Activated CD8-positive, alpha-beta T cell treated with anti-CD3 and anti-CD28 coated beads for 36 hours (primary cell): ENCODE measurements around the gene OSMR. TPM values are rescaled to one million over a fixed set of nuclear protein-coding genes. Genes with fewer than 3 reads are reported as not detected.

Experiments
- ATAC-seq: fragments of 200-7000 bp; cut with Tn5 transposase; one replicate; pipeline ENCODE4 v1.10.0; 2021; ENCODE audit warnings: mild to moderate bottlenecking, moderate library complexity
- CTCF ChIA-PET: fragments of 350-600 bp; sonication (Branson Sonifier 250); formaldehyde crosslinking; loops from one replicate; lab custom pipeline; 2021; ENCODE audit warnings: antibody characterized with exemption; lab: Charles Lee
- POLR2A ChIA-PET: fragments of 350-600 bp; sonication (Branson Sonifier 250); formaldehyde crosslinking; loops from one replicate; lab custom pipeline; 2021; ENCODE audit warnings: antibody characterized with exemption; lab: Charles Lee
- DNase-seq: peaks from one replicate; pipeline ENCODE4 v3.0.0-alpha.2; 2020
- H3K27ac Mint-ChIP-seq: one replicate; pipeline ENCODE4 v1.8.0; 2021; ENCODE audit warnings: mild to moderate bottlenecking, mixed read lengths
- H3K27me3 Mint-ChIP-seq: one replicate; pipeline ENCODE4 v1.8.0; 2021; ENCODE audit warnings: mixed read lengths
- H3K36me3 Mint-ChIP-seq: one replicate; pipeline ENCODE4 v1.8.0; 2021; ENCODE audit warnings: low read depth, mixed read lengths
- H3K4me1 Mint-ChIP-seq: one replicate; pipeline ENCODE4 v1.8.0; 2021; ENCODE audit warnings: low read depth, mixed read lengths
- H3K4me3 Mint-ChIP-seq: one replicate; pipeline ENCODE4 v1.8.0; 2021; ENCODE audit warnings: mild to moderate bottlenecking, moderate library complexity, mixed read lengths
- H3K9me3 Mint-ChIP-seq: one replicate; pipeline ENCODE4 v1.8.0; 2021; ENCODE audit warnings: mixed read lengths
- intact Hi-C: fragments of 100-400 bp; cut with micrococcal nuclease; formaldehyde crosslinking; loops from one replicate; pipeline ENCODE4 v1.10.0; 2022
- total RNA-seq, 2 experiments: library from RNA; stranded (reverse); gene quantifications; one replicate each; pipeline ENCODE4 v1.2.3, GENCODE V29; 2021
- TF ChIP-seq, protein P1 (sequence below): fragments of 200-600 bp; IDR thresholded peaks from one replicate; pipeline ENCODE4 v1.8.0; 2022; ENCODE audit warnings: antibody characterized with exemption, mild to moderate bottlenecking

The OSMR gene
- total RNA-seq, 2 experiments from 2014 or later: not detected

DNA sequence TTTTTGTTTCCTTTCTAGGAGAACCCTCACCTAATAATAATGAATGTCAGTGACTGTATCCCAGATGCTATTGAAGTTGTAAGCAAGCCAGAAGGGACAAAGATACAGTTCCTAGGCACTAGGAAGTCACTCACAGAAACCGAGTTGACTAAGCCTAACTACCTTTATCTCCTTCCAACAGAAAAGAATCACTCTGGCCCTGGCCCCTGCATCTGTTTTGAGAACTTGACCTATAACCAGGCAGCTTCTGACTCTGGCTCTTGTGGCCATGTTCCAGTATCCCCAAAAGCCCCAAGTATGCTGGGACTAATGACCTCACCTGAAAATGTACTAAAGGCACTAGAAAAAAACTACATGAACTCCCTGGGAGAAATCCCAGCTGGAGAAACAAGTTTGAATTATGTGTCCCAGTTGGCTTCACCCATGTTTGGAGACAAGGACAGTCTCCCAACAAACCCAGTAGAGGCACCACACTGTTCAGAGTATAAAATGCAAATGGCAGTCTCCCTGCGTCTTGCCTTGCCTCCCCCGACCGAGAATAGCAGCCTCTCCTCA is 87.1 kb downstream of the OSMR start:
- no peak for DNase-seq
- H3K4me1 Mint-ChIP-seq: no peaks in the 10 kb centered on the region
- intact Hi-C loops: no loop called here
- H3K9me3 Mint-ChIP-seq: no peaks in the 10 kb centered on the region
- ChIA-PET POLR2A (no interaction called here), CTCF (interaction anchor here (2.5 kb wide), 1 partner anchor 10 kb away, joined by 23 read pairs; no protein-coding TSS in a partner anchor)
- no peaks in the 10 kb centered on the region for H3K27me3 Mint-ChIP-seq
- TF ChIP-seq, protein P1, sequence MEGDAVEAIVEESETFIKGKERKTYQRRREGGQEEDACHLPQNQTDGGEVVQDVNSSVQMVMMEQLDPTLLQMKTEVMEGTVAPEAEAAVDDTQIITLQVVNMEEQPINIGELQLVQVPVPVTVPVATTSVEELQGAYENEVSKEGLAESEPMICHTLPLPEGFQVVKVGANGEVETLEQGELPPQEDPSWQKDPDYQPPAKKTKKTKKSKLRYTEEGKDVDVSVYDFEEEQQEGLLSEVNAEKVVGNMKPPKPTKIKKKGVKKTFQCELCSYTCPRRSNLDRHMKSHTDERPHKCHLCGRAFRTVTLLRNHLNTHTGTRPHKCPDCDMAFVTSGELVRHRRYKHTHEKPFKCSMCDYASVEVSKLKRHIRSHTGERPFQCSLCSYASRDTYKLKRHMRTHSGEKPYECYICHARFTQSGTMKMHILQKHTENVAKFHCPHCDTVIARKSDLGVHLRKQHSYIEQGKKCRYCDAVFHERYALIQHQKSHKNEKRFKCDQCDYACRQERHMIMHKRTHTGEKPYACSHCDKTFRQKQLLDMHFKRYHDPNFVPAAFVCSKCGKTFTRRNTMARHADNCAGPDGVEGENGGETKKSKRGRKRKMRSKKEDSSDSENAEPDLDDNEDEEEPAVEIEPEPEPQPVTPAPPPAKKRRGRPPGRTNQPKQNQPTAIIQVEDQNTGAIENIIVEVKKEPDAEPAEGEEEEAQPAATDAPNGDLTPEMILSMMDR: no peak
- peaks cover 5% of the 10 kb centered on the region for H3K36me3 Mint-ChIP-seq
- ATAC-seq: no peak
- no peak overlapping the region for H3K4me3 Mint-ChIP-seq
- no peak overlapping the region for H3K27ac Mint-ChIP-seq

DNA sequence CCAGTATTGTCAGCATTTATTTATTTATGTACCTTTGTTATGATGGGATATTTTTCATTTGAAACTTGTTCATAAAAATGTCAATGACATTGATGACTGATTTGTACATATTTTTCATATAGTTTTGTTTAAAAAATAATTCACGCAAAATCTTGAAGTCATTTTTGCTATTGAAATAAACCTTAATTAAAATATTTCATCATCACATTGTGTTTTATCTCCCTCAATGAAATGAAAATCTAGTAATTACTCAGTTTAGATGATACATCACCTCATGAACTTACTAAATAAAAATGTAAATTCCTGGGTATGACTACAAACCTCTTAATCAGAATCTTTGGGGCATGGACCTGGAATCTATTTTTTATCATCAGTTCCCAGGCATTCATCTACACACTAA is 89.6 kb downstream of the OSMR start:
- POLR2A ChIA-PET: no interaction called here
- intact Hi-C loops: no loop called here
- no peak for ATAC-seq
- TF ChIP-seq, protein P1: no peak
- Mint-ChIP-seq H3K9me3 (no peaks in the 10 kb centered on the region), H3K4me1 (no peaks in the 10 kb centered on the region), H3K27ac (no peak overlapping the region), H3K27me3 (no peaks in the 10 kb centered on the region), H3K36me3 (peaks cover 7% of the 10 kb centered on the region), H3K4me3 (no peak overlapping the region)
- CTCF ChIA-PET: no interaction called here
- DNase-seq: no peak

GRCh38 chr5:38936269-38936668 is 90.5 kb downstream of the OSMR start:
- intact Hi-C loops: no loop called here
- Mint-ChIP-seq H3K27me3 (no peaks in the 10 kb centered on the region), H3K4me1 (no peaks in the 10 kb centered on the region), H3K36me3 (peaks cover 7% of the 10 kb centered on the region), H3K4me3 (no peak overlapping the region), H3K9me3 (no peaks in the 10 kb centered on the region), H3K27ac (no peak overlapping the region)
- CTCF ChIA-PET: interaction anchor here (0.7 to 1.6 kb wide), 3 partner anchors 10 to 495 kb away, joined by 3 to 5 read pairs (median 3); no protein-coding TSS in a partner anchor
- POLR2A ChIA-PET: interaction anchor here (0.6 kb wide), 1 partner anchor 1145 kb away, joined by 3 read pairs; no protein-coding TSS in a partner anchor
- TF ChIP-seq, protein P1: no peak
- DNase-seq (no peak), ATAC-seq (no peak)

- ChIA-PET CTCF (no interaction called here), POLR2A (no interaction called here)
- H3K4me3 Mint-ChIP-seq: no peak overlapping the region
- DNase-seq: no peak
- TF ChIP-seq, protein P1: no peak
- no peaks in the 10 kb centered on the region for H3K9me3 Mint-ChIP-seq
- peaks cover 16% of the 10 kb centered on the region for H3K36me3 Mint-ChIP-seq
- H3K4me1 Mint-ChIP-seq: no peaks in the 10 kb centered on the region
- no peak for ATAC-seq
- no peaks in the 10 kb centered on the region for H3K27me3 Mint-ChIP-seq
- no peak overlapping the region for H3K27ac Mint-ChIP-seq
- intact Hi-C loops: no loop called here
Observed at GRCh38 chr5:38938424-38938823, 92.6 kb downstream of the OSMR start.

DNA sequence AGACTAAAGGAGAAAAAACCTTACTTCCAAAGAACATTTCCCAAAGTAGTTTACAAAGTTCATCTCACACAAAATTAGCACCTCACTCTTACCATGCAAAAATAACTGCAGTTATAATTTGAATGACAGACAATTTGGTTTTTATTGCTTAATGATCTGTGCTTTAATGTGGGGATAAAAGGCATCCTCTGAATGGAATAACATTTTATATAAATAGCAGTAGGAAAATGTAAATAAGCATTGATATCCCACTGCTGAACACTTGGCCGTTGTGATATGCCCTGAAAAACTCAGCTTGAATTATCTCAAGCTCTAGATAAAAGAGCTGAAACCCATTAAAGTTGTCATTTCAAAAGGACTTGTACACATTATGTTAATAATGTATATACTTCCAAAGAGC is 93.2 kb downstream of the OSMR start:
- ChIA-PET POLR2A (no interaction called here), CTCF (no interaction called here)
- ATAC-seq (no peak), DNase-seq (no peak)
- H3K9me3 Mint-ChIP-seq: no peaks in the 10 kb centered on the region
- TF ChIP-seq, protein P1: no peak
- intact Hi-C loops: no loop called here
- no peak overlapping the region for H3K27ac Mint-ChIP-seq
- no peaks in the 10 kb centered on the region for H3K27me3 Mint-ChIP-seq
- H3K36me3 Mint-ChIP-seq: peaks cover 16% of the 10 kb centered on the region
- H3K4me3 Mint-ChIP-seq: no peak overlapping the region
- H3K4me1 Mint-ChIP-seq: no peaks in the 10 kb centered on the region
